Iris pigment epithelial cell (primary cell): ENCODE measurements around the gene KCNAB1.

Experiments
- DNase-seq: peaks from one replicate; pipeline ENCODE4 v3.0.0-alpha.2; 2011; ENCODE audit warnings: low read depth

KCNAB1 gene

DNA sequence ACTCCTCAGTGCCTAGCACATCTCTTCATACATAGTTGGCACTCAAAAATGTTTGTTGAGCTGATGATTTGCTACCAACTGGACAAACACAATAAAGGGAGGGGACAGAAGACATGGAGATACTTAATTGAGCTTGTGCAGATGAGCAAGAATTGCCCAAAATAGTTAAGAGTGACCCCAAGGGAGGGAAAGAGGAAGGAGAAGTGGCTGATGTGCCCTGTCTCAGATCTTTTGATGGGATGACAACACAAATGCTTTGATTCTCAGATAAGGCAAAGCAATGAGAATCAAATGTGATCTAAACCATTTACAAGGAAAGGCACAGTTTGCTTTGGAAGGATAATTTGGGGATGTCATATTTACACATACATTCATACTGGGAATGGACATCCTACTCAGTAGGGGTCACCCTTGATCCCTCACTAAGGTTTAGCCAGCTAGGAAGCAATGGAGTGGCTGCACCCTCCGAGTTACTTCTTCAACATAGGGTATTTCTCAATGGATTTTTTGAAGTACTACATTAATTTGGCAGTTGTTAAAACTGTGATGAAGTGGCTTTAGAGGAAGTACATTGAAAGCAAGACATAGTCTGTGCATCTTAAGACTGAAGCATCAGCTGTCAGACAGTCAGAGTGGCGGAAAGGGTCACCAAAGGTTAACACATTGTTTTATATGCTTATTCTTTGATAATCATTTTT, 456.4 kb downstream of the KCNAB1 start:
- DNase-seq = no peak

DNA sequence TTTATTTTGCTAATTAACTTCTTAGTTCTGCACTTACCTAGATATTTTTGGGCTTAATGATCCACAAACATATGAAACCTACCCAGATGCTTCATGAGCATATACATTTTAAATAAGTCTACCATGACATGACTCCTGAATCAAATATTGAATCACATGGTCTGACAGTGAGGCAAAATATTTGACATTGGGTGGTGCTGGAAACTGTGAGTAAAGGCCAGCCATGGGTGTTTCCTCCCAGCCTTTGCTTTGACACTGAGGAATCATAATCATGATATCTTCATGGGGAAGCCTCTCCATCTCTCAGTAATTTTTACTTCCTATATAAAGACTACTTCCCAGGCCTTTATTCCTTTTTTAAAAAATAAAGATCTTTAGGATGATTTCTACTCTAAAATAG, 457.4 kb downstream of the KCNAB1 start:
- peak; percentile 63 for DNase-seq

DNA sequence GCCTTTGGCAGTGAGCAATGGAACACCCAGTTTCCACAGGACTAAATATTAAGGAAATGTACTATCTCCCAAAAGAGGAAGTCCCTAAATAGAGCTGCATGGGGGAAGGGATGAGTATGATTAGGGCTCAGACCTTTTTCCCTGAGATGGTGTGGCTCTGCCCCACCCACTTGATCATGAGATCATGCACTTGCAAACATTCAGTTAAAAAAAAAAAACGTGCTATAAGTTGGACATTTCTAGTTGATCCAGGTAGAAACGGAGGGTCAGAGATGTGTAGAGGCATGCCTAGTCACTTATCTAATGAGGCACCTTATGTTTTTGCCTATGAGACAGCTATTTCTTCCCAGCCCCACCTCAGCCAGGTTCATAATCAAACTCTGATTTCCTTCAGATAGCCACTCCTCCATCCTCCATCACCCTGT, 459.1 kb downstream of the KCNAB1 start:
- DNase-seq = no peak

DNA sequence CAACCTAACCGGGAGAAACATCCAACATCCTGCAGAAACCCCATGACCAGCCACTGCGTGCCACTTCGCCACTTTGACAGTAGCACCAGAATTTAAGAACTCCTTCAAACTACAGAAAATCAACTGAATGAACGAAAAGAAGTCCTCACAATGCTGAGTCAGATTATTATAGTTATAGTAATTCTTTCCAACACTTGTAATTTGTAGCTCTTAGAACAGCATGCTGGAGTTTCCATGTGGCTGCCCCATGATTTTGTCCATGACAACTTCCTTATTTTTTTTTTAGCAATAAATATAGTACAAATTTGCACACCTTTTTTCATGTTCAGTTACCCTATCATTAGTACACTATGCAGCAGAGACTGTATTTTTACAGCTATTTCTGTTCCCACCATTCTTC, 460.7 kb downstream of the KCNAB1 start:
- no peak for DNase-seq

DNA sequence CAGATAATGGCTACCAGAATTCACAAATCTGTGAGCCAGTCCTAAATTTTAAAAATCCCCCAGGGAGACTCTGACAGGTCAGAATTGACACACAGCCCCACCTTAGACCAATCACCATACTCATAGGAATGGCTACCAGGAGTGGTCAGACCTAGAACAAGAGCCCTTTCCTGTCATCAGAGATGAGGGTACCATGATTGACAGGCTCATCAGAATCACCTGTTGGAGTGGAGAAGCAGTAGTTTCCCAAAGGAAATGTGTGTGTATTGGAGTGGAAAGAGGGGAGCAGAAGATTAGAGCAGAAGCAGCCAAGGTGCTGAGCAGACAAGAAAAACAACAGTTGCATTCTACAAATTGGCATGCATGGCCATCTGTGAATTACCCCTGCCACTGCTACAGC, 461.6 kb downstream of the KCNAB1 start:
- no peak for DNase-seq

DNA sequence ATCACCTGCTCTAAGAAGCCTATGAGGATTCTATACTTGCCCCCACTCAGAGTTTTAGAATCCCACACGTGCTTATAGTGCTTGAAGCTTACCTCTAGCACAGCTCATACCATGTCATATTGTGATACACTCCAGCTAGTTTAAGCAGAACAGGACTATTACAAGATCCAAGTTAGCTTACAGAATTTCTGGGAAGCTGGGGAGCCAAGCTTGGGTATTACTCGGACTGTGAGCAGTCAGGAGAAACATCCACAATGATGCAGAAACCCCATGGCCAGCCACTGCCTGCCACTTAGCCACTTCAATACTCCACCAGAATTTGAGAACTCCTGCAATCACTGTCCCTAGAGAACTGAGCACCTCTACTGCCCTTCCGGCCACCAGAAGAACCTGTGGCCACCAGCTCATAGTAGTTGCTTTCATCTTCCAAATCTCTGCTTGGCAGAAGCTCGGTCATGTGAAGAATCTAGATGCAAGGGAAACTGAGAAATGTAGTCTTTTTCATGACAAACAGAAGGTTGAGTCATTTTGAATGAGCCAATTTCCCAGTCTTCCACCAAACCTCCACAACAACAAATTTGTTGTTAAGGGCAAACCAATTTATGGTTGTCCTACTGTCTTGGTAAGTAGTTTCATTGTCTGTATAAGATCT, 462.3 kb downstream of the KCNAB1 start:
- DNase-seq = peak; percentile 28

DNA sequence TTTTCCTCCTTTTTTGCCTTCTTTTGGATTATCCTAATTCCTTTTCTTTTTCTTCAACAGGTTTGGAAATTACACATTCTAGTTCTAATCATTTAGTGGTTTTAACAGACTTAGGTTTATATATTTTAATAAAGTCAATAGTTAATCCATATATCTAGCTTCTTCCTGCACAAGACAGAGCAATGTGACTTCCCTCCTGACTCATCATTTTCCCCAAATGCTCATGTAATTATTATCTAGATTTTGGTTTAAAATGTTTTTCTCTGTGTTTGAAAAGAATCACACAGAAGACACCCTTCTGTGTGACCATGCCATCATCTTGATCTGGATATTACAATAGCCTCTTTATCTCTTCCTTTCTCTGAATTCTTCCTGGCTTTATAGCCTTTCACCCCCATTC, 463.1 kb downstream of the KCNAB1 start:
- no peak for DNase-seq

DNA sequence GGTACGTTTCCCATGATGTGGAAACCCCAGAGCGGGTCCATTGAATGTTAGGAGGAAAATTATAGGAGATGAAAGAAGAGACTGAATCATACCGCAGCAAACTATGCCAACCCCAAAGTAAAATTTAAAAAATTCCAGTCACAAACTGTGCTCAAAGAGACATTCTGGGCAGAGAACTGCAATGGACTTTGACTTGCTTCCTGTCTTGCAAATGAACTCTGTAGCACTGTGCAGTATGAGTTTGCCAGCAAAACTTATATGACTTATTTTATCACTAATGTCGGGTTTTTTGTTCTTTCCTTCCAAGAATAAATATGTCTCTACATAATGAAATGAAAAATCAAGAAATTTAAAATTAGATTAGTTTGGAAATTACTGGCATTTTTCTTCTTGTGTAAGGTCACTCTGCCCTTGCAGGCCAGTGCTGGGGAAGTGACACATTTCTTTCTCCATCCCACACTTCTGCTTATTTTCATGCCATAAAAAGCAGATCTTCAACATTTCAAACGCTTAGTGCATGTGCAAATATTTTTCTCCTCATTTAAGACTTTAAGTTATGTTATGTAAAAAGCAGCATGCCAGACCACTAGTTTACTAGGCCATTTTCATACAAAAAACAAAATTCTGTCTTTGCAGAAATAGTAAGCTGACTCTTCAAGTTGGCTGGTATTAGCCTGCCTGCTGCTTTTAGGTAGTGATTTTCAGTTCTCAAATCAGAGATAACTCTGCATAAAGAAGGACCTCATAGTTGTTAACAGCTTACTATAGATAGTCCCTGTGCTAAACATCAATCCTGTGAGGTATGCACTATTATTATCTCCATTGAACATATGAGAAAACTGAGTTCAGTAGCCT, 466.8 kb downstream of the KCNAB1 start:
- no peak for DNase-seq

DNA sequence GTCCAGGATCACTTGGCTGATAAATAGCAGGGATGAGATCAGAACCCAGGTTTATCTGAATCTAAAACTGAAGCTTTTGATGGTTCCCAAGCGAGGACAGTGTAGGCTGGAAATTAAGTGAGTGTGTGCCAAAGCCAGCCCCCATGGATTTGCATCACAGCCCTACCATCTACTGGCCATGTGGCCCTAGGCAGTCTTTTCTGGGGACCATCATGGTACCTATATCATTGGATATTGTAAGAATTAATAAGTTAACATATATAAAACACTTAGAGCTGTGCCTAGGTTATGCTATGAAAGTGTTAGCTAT, 467.3 kb downstream of the KCNAB1 start:
- DNase-seq = no peak
